Caco-2 (cell line): ENCODE data around the gene TAP1. TPM values are rescaled to one million over a fixed set of nuclear protein-coding genes. Genes with fewer than 3 reads are reported as not detected.
"Not testable (repeated sequence)": the region's sequence is repeated elsewhere in the genome, so short reads cannot be mapped to it uniquely, and the experiment has no call there.

Experiments
- BruUV-seq: library from RNA; stranded (reverse); fragments of 400-500 nt; replicated peaks from 2 replicates; lab custom pipeline; 2021; lab: Mats Ljungman, UMichigan
- CTCF ChIA-PET: fragments of 300-600 bp; sonication (Branson Sonifier 250); formaldehyde crosslinking; loops from one replicate; lab custom pipeline; 2022; ENCODE audit warnings: antibody characterized with exemption; lab: Charles Lee
- POLR2A ChIA-PET: fragments of 300-600 bp; sonication (Branson Sonifier 250); formaldehyde crosslinking; loops from one replicate; lab custom pipeline; 2022; ENCODE audit warnings: antibody characterized with exemption; lab: Charles Lee
- DNase-seq, 2 experiments: peaks; one replicate each; pipeline versions ENCODE4 v3.0.0 to v3.0.0-alpha.2; 2020 to 2022
- H3K27me3 ChIP-seq: replicated peaks from 2 replicates; pipeline ENCODE4 v1.6.0; 2011; ENCODE audit warnings: low read length; ENCODE audit not compliant: control insufficient read depth, insufficient read depth
- H3K36me3 ChIP-seq: 2 replicates; pipeline ENCODE4 v1.5.1; 2011; ENCODE audit warnings: low read length; ENCODE audit not compliant: control insufficient read depth, insufficient read depth
- H3K4me1 ChIP-seq: fragments of 250-450 bp; sonication (Bioruptor Pico); 2 replicates; pipeline ENCODE4 v1.5.1; 2020; ENCODE audit warnings: mild to moderate bottlenecking
- H3K4me3 ChIP-seq: 2 replicates; pipeline ENCODE4 v1.5.1; 2011; ENCODE audit warnings: low read depth, mild to moderate bottlenecking, control low read depth, low read length
- H3K9me3 ChIP-seq: fragments of 250-450 bp; sonication (Bioruptor Pico); 2 replicates; pipeline ENCODE4 v1.5.1; 2020; ENCODE audit warnings: mild to moderate bottlenecking, moderate library complexity
- H3K27ac Mint-ChIP-seq: one replicate; pipeline ENCODE4 v1.8.0; 2022; ENCODE audit warnings: mixed read lengths; ENCODE audit not compliant: unreplicated experiment
- H3K27me3 Mint-ChIP-seq: one replicate; pipeline ENCODE4 v1.8.0; 2022; ENCODE audit warnings: mixed read lengths; ENCODE audit not compliant: insufficient read depth, unreplicated experiment
- H3K36me3 Mint-ChIP-seq: one replicate; pipeline ENCODE4 v1.8.0; 2022; ENCODE audit warnings: mild to moderate bottlenecking, mixed read lengths; ENCODE audit not compliant: insufficient read depth, unreplicated experiment
- H3K4me1 Mint-ChIP-seq: one replicate; pipeline ENCODE4 v1.8.0; 2022; ENCODE audit warnings: low read depth, mixed read lengths; ENCODE audit not compliant: unreplicated experiment
- H3K4me3 Mint-ChIP-seq: one replicate; pipeline ENCODE4 v1.8.0; 2022; ENCODE audit warnings: mild to moderate bottlenecking, moderate library complexity, mixed read lengths; ENCODE audit not compliant: unreplicated experiment
- H3K9me3 Mint-ChIP-seq: one replicate; pipeline ENCODE4 v1.8.0; 2022; ENCODE audit warnings: mixed read lengths; ENCODE audit not compliant: unreplicated experiment
- intact Hi-C: fragments of 100-400 bp; cut with micrococcal nuclease; formaldehyde crosslinking; loops from one replicate; pipeline ENCODE4 v1.10.0; 2022; ENCODE audit not compliant: unreplicated experiment
- total RNA-seq: library from RNA; stranded (reverse); gene quantifications from 2 replicates; pipeline ENCODE4 v1.2.3, GENCODE V29; 2022
- TF ChIP-seq, protein P1 (sequence below), 2 experiments: fragments of 200-600 bp in 1 of 2; IDR thresholded peaks; 1 replicate in 1 of 2; 2 replicates in 1 of 2; pipeline versions ENCODE4 v1.5.1 to v1.8.0; 2011 to 2022; ENCODE audit warnings: antibody characterized with exemption in 1 of 2, control low read depth in 1 of 2, inconsistent platforms in 1 of 2, low read depth in 1 of 2, low read length in 1 of 2, mild to moderate bottlenecking in 1 of 2, moderate library complexity in 1 of 2; ENCODE audit not compliant: insufficient read depth in 1 of 2, severe bottlenecking in 1 of 2, unreplicated experiment in 1 of 2

TAP1 gene
- total RNA-seq, 1 experiment from 2014 or later, result 3.7 TPM

DNA sequence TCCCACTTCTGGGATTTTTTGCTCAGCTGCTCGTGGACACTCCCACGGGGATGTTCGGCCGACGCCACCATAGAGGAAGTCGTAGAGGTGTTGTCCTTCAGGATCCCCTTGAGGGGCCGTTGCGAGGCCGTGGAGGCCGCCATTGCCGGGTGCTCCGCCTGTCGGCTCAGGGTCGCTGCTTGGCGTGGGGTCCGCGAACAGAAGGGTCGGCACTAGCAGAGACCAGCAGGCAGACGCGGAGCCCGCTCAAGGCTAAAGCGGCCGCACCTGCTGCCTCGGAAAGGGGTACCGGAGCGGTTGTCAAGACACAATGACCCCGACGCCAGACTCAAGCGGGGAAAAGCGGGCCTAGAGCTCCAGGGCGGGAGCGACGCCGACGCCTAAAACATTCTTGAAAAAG, 26.2 kb upstream of the TAP1 start:
- CTCF ChIA-PET, result interaction anchor here (1.3 kb wide), 1 partner anchor 40 kb away, joined by 3 read pairs; no protein-coding TSS in a partner anchor
- H3K9me3 ChIP-seq, result no peaks in the 10 kb centered on the region
- TF ChIP-seq, protein P1, sequence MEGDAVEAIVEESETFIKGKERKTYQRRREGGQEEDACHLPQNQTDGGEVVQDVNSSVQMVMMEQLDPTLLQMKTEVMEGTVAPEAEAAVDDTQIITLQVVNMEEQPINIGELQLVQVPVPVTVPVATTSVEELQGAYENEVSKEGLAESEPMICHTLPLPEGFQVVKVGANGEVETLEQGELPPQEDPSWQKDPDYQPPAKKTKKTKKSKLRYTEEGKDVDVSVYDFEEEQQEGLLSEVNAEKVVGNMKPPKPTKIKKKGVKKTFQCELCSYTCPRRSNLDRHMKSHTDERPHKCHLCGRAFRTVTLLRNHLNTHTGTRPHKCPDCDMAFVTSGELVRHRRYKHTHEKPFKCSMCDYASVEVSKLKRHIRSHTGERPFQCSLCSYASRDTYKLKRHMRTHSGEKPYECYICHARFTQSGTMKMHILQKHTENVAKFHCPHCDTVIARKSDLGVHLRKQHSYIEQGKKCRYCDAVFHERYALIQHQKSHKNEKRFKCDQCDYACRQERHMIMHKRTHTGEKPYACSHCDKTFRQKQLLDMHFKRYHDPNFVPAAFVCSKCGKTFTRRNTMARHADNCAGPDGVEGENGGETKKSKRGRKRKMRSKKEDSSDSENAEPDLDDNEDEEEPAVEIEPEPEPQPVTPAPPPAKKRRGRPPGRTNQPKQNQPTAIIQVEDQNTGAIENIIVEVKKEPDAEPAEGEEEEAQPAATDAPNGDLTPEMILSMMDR (IDR thresholded peaks at IDR 0.05; ENCODE audit: insufficient read depth in 1 of 2, low read depth in 1 of 2, low read length in 1 of 2, severe bottlenecking in 1 of 2, unreplicated experiment in 1 of 2), result no peak
- DNase-seq, result no peak
- Mint-ChIP-seq H3K4me3 (no peak overlapping the region), H3K36me3 (no peaks in the 10 kb centered on the region), H3K27me3 (peaks cover 8% of the 10 kb centered on the region), H3K27ac (no peak overlapping the region), H3K4me1 (no peaks in the 10 kb centered on the region), H3K9me3 (no peaks in the 10 kb centered on the region)
- no peaks in the 10 kb centered on the region for H3K4me1 ChIP-seq
- intact Hi-C loops, result no loop called here
- H3K27me3 ChIP-seq, result no peaks in the 10 kb centered on the region
- no TSS peak for BruUV-seq
- no peak overlapping the region for H3K4me3 ChIP-seq
- POLR2A ChIA-PET, result no interaction called here
- H3K36me3 ChIP-seq, result no peaks in the 10 kb centered on the region

DNA sequence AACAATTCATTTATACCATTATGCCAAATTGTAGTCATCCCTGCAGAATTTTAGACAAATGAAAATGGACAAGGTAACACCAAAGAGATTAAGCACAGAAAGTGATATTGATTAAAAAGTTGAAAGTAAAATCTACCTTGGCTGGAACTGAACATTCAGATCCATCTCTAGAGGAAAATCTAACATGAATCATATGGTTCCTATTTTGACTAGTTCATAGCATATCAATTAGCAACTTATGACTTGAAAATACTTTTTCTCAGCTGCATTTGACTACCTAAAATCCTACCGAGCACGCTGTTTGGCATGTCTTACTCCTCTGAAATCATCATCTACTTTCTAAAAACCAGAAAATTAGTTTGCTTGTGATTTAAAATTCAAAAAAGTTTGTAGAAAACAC, 23.1 kb upstream of the TAP1 start:
- no TSS peak for BruUV-seq
- Mint-ChIP-seq H3K27ac (no peak overlapping the region), H3K36me3 (no peaks in the 10 kb centered on the region), H3K9me3 (no peaks in the 10 kb centered on the region), H3K4me3 (no peak overlapping the region), H3K4me1 (no peaks in the 10 kb centered on the region), H3K27me3 (peaks cover 12% of the 10 kb centered on the region)
- Histone ChIP-seq H3K27me3 (no peaks in the 10 kb centered on the region), H3K4me3 (no peak overlapping the region), H3K36me3 (no peaks in the 10 kb centered on the region), H3K4me1 (no peaks in the 10 kb centered on the region), H3K9me3 (no peaks in the 10 kb centered on the region)
- CTCF ChIA-PET, result no interaction called here
- no peak for DNase-seq
- POLR2A ChIA-PET, result no interaction called here
- TF ChIP-seq, protein P1 (IDR thresholded peaks at IDR 0.05; ENCODE audit: insufficient read depth in 1 of 2, low read depth in 1 of 2, low read length in 1 of 2, severe bottlenecking in 1 of 2, unreplicated experiment in 1 of 2), result no peak
- intact Hi-C loops, result no loop called here

DNA sequence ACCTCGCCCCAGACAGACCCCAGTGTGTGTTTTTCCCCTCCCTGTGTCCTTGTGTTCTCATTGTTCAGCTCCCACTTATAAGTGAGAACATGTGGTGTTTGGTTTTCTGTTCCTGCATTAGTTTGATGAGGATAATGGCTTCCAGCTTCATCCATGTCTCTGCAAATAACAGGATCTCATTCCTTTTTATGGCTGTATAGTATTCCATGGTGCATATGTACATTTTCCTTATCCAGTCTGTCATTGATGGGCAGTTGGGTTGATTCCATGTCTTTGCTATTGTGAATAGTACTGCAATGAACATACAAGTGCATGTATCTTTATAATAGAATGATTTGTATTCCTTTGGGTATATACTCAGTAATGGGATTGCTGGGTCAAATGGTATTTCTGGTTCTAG, 20.4 kb upstream of the TAP1 start:
- H3K27ac Mint-ChIP-seq, H3K27me3 ChIP-seq, H3K36me3 ChIP-seq, DNase-seq, intact Hi-C loops, H3K4me3 Mint-ChIP-seq, H3K4me1 Mint-ChIP-seq, BruUV-seq, H3K4me3 ChIP-seq, H3K36me3 Mint-ChIP-seq, H3K9me3 Mint-ChIP-seq, H3K4me1 ChIP-seq, H3K9me3 ChIP-seq, POLR2A ChIA-PET: not testable (repeated sequence)
- CTCF ChIA-PET, result interaction anchor here (1.0 kb wide), 1 partner anchor 21 kb away, joined by 4 read pairs; the partner anchor contains the start of gene TAP1
- H3K27me3 Mint-ChIP-seq, result peaks cover 14% of the 10 kb centered on the region
